Measurements from ENCODE around the gene ZNF10.

DNA sequence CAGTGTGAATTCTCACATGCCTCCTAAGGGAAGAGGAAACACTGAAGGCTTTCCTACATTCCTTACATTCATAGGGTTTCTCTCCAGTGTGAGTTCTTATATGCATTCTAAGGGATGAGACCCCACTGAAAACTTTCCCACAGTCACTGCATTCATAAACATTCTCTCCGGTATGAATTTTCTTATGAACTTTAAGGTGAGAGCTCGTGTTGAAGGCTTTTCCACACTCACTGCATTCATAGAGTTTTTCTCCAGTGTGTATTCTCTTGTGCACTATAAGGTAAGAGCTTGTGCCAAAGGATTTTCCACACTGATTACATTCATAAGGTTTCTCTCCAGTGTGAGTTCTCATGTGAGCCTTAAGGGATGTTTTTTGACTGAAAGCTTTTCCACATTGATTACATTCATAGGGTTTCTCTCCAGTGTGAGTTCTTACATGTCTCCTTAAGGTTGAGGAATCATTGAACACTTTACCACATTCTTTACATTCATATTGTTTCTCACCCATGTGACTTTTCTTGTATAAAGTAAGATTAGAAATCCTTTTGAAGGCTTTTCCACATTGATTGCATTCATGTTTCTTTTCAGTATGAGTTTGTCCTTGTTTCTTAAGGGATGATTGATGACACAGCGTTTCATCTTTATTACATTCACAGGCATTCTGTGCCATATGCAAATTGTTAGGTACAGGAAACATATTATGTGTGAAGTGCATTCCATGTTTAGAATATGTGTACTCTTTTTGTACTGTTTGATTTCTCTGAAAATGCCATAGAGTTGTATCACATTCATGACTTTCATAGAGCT lies 9.8 kb upstream of the ZNF10 start:
- TF ChIP-seq, protein P1, sequence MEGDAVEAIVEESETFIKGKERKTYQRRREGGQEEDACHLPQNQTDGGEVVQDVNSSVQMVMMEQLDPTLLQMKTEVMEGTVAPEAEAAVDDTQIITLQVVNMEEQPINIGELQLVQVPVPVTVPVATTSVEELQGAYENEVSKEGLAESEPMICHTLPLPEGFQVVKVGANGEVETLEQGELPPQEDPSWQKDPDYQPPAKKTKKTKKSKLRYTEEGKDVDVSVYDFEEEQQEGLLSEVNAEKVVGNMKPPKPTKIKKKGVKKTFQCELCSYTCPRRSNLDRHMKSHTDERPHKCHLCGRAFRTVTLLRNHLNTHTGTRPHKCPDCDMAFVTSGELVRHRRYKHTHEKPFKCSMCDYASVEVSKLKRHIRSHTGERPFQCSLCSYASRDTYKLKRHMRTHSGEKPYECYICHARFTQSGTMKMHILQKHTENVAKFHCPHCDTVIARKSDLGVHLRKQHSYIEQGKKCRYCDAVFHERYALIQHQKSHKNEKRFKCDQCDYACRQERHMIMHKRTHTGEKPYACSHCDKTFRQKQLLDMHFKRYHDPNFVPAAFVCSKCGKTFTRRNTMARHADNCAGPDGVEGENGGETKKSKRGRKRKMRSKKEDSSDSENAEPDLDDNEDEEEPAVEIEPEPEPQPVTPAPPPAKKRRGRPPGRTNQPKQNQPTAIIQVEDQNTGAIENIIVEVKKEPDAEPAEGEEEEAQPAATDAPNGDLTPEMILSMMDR (IDR thresholded peaks at IDR 0.05), result no peak
- no peak for TF ChIP-seq POLR2AphosphoS5 (IDR thresholded peaks at IDR 0.05)
